Heart left ventricle (tissue), 13 donors: ENCODE data around the gene ACSBG1.

Experiments
- CTCF ChIP-seq, 12 donors: fragments of 200-600 bp; sonication (generic) in 4 of 12; IDR thresholded peaks; one replicate each; pipeline versions ENCODE4 v1.5.0 to v1.8.0; 2018 to 2022; ENCODE audit warnings: antibody characterized with exemption in 12 of 12, mild to moderate bottlenecking in 5 of 12
- POLR2A ChIP-seq, 2 donors: fragments of 450-650 bp; IDR thresholded peaks; one replicate each; pipeline ENCODE4 v1.6.1; 2017; ENCODE audit warnings: antibody characterized with exemption in 2 of 2, mild to moderate bottlenecking in 2 of 2, moderate library complexity in 2 of 2
- donor health status: ischemic (EF 13 %, LVEDD 7.1; RV severe dilation, severe dysfunction).
- donor health status: DM: no; HTN: yes; CAD: no.
- donor health status: DM: no; HTN: no; CAD: no.
- donor health status: ischemic (EF 25% LVEDD 6.9; RV normal size, moderate dysfunction).
- donor health status: ischemic (EF 25% LVEDD 5.7; RV mildly dilated, moderate dysfunction).
- donor health status: ischemic (EF 35%, LVEDD 5.7; RV mildly dilated, moderate dysfunction).
- donor health status: nonischemic (EF 11% LVEDD 7.7; RV severe dilation, severe dysfunction).
- donor health status: DM: yes; HTN: yes; CAD: no.
- donor health status: PGD.
- donor health status: ischemic (EF 29% LVEDD 5.4; RV normal size, mild dysfunction).
- donor health status: nonischemic (EF 23%, LVEDD 6.1; RV moderate dilation, normal function).

GRCh38 chr15:78148392-78149067 is 85.8 kb downstream of the ACSBG1 start:
- TF ChIP-seq CTCF (IDR thresholded peaks at IDR 0.05) (no peak), POLR2A (IDR thresholded peaks at IDR 0.05) (no peak)
